DOHH2 (cell line): ENCODE results near the gene ATP2A2.

Experiments
- H3F3A ChIP-seq: fragments of 200-600 bp; sonication (generic), shearing (Covaris generic); 2 replicates; pipeline ENCODE4 v1.6.0; 2016; ENCODE audit warnings: antibody characterized with exemption, mild to moderate bottlenecking; ENCODE audit not compliant: control insufficient read depth, insufficient read depth
- H3K27ac ChIP-seq: fragments of 200-600 bp; sonication (generic); 2 replicates; pipeline ENCODE4 v1.5.1; 2014; ENCODE audit warnings: low read depth, mild to moderate bottlenecking, low read length, moderate library complexity
- H3K27me3 ChIP-seq: fragments of 200-600 bp; sonication (generic); 2 replicates; pipeline ENCODE4 v1.6.1; 2014; ENCODE audit warnings: mild to moderate bottlenecking, low read length, mixed read lengths; ENCODE audit not compliant: control insufficient read depth
- H3K36me3 ChIP-seq: fragments of 200-600 bp; sonication (generic); 2 replicates; pipeline ENCODE4 v1.6.1; 2014; ENCODE audit warnings: mild to moderate bottlenecking, low read length, moderate library complexity, mixed read lengths; ENCODE audit not compliant: control insufficient read depth
- H3K4me1 ChIP-seq: fragments of 200-600 bp; sonication (generic); 2 replicates; pipeline ENCODE4 v1.6.1; 2014; ENCODE audit warnings: mild to moderate bottlenecking, low read length, mixed read lengths; ENCODE audit not compliant: control insufficient read depth
- H3K4me2 ChIP-seq: fragments of 200-600 bp; sonication (generic); 2 replicates; pipeline ENCODE4 v1.6.0; 2014; ENCODE audit warnings: mild to moderate bottlenecking, low read length, moderate library complexity
- H3K4me3 ChIP-seq: fragments of 200-600 bp; sonication (generic); 2 replicates; pipeline ENCODE4 v1.5.1; 2014; ENCODE audit warnings: mild to moderate bottlenecking, low read length, mixed read lengths
- H3K79me2 ChIP-seq: fragments of 200-600 bp; sonication (generic); 2 replicates; pipeline ENCODE4 v1.6.1; 2014; ENCODE audit warnings: mild to moderate bottlenecking, low read length, mixed read lengths; ENCODE audit not compliant: control insufficient read depth
- H3K9me2 ChIP-seq: fragments of 200-600 bp; sonication (generic); replicated peaks from 2 replicates; pipeline ENCODE4 v1.6.1; 2014; ENCODE audit warnings: mild to moderate bottlenecking, low read length, mixed read lengths; ENCODE audit not compliant: control insufficient read depth
- H3K9me3 ChIP-seq: fragments of 200-600 bp; sonication (generic); 2 replicates; pipeline ENCODE4 v1.6.1; 2014; ENCODE audit warnings: antibody characterized with exemption, low read length, mixed read lengths; ENCODE audit not compliant: control insufficient read depth, insufficient read depth
- H4K20me1 ChIP-seq: fragments of 200-600 bp; sonication (generic); 2 replicates; pipeline ENCODE4 v1.6.0; 2014; ENCODE audit warnings: low read depth, mild to moderate bottlenecking, antibody characterized with exemption, low read length, moderate library complexity; ENCODE audit not compliant: control insufficient read depth, insufficient read depth
- CTCF ChIP-seq: fragments of 200-600 bp; sonication (generic); IDR thresholded peaks from one replicate; pipeline ENCODE4 v1.5.1; 2014; ENCODE audit warnings: antibody characterized with exemption, mild to moderate bottlenecking, low read depth, low read length; ENCODE audit not compliant: poor library complexity, severe bottlenecking
- EZH2phosphoT487 ChIP-seq: fragments of 200-600 bp; sonication (generic); IDR thresholded peaks from 2 replicates; pipeline ENCODE4 v1.6.1; 2017; ENCODE audit warnings: borderline replicate concordance, mild to moderate bottlenecking, antibody characterized with exemption, low read length, moderate library complexity, mixed read lengths

ATP2A2 gene

GRCh38 chr12:110345176-110345661 lies 64.2 kb downstream of the ATP2A2 start:
- H3K4me2 ChIP-seq = no peak overlapping the region
- H3K36me3 ChIP-seq = peaks cover 98% of the 10 kb centered on the region
- no peaks in the 10 kb centered on the region for H3K4me1 ChIP-seq
- no peak overlapping the region for H3K4me3 ChIP-seq
- H3K9me3 ChIP-seq = no peaks in the 10 kb centered on the region
- no peaks in the 10 kb centered on the region for H3K27me3 ChIP-seq
- no peak overlapping the region for H3K27ac ChIP-seq
- H3K9me2 ChIP-seq = no peaks in the 10 kb centered on the region
- H4K20me1 ChIP-seq = peaks cover 7% of the 10 kb centered on the region; the same call in 1 of the 2 replicates
- H3F3A ChIP-seq = peaks cover 24% of the 10 kb centered on the region
- no peak for TF ChIP-seq EZH2phosphoT487
- H3K79me2 ChIP-seq = no peaks in the 10 kb centered on the region

GRCh38 chr12:110345963-110346362 lies 64.9 kb downstream of the ATP2A2 start:
- peaks cover 7% of the 10 kb centered on the region; the same call in 1 of the 2 replicates for H4K20me1 ChIP-seq
- H3K9me3 ChIP-seq = no peaks in the 10 kb centered on the region
- H3K36me3 ChIP-seq = peaks cover 94% of the 10 kb centered on the region
- H3K4me3 ChIP-seq = no peak overlapping the region
- no peaks in the 10 kb centered on the region for H3K9me2 ChIP-seq
- H3K4me2 ChIP-seq = no peak overlapping the region
- no peak for TF ChIP-seq CTCF
- no peak for TF ChIP-seq EZH2phosphoT487
- H3K27me3 ChIP-seq = no peaks in the 10 kb centered on the region
- H3K4me1 ChIP-seq = no peaks in the 10 kb centered on the region
- H3K27ac ChIP-seq = no peak overlapping the region
- H3F3A ChIP-seq = peaks cover 24% of the 10 kb centered on the region
- no peaks in the 10 kb centered on the region for H3K79me2 ChIP-seq

GRCh38 chr12:110347767-110348166 lies 66.7 kb downstream of the ATP2A2 start:
- Histone ChIP-seq H3K4me2 (no peak overlapping the region), H4K20me1 (peaks cover 11% of the 10 kb centered on the region; the same call in 1 of the 2 replicates), H3K79me2 (no peaks in the 10 kb centered on the region), H3K27ac (no peak overlapping the region), H3K9me3 (no peaks in the 10 kb centered on the region), H3F3A (peaks cover 31% of the 10 kb centered on the region), H3K36me3 (peaks cover 77% of the 10 kb centered on the region), H3K27me3 (no peaks in the 10 kb centered on the region), H3K9me2 (no peaks in the 10 kb centered on the region), H3K4me1 (no peaks in the 10 kb centered on the region), H3K4me3 (no peak overlapping the region)
- TF ChIP-seq CTCF (no peak), EZH2phosphoT487 (no peak)

- no peaks in the 10 kb centered on the region; the same call in 1 of the 2 replicates for H3K4me1 ChIP-seq
- no peaks in the 10 kb centered on the region for H3K27me3 ChIP-seq
- no peak overlapping the region for H3K4me3 ChIP-seq
- H3K9me2 ChIP-seq = no peaks in the 10 kb centered on the region
- H3K79me2 ChIP-seq = no peaks in the 10 kb centered on the region
- peaks cover 69% of the 10 kb centered on the region for H3K36me3 ChIP-seq
- H3K9me3 ChIP-seq = no peaks in the 10 kb centered on the region
- peaks cover 35% of the 10 kb centered on the region for H3F3A ChIP-seq
- H3K4me2 ChIP-seq = no peak overlapping the region
- TF ChIP-seq EZH2phosphoT487 (no peak), CTCF (no peak)
- H3K27ac ChIP-seq = no peak overlapping the region
- peaks cover 13% of the 10 kb centered on the region; the same call in 1 of the 2 replicates for H4K20me1 ChIP-seq
These were observed 67.5 kb downstream of the ATP2A2 start for GRCh38 chr12:110348431-110349059.
